SH-SY5Y (cell line): Measurements from ENCODE around the gene CTIF.

Experiments
- GATA2 ChIP-seq: IDR thresholded peaks from 2 replicates; pipeline ENCODE4 v1.6.1; 2011; ENCODE audit warnings: mild to moderate bottlenecking, low read depth, low read length
- GATA3 ChIP-seq: IDR thresholded peaks from 2 replicates; pipeline ENCODE4 v1.6.1; 2011; ENCODE audit warnings: low read depth, mild to moderate bottlenecking, low read length, moderate library complexity

CTIF gene

DNA sequence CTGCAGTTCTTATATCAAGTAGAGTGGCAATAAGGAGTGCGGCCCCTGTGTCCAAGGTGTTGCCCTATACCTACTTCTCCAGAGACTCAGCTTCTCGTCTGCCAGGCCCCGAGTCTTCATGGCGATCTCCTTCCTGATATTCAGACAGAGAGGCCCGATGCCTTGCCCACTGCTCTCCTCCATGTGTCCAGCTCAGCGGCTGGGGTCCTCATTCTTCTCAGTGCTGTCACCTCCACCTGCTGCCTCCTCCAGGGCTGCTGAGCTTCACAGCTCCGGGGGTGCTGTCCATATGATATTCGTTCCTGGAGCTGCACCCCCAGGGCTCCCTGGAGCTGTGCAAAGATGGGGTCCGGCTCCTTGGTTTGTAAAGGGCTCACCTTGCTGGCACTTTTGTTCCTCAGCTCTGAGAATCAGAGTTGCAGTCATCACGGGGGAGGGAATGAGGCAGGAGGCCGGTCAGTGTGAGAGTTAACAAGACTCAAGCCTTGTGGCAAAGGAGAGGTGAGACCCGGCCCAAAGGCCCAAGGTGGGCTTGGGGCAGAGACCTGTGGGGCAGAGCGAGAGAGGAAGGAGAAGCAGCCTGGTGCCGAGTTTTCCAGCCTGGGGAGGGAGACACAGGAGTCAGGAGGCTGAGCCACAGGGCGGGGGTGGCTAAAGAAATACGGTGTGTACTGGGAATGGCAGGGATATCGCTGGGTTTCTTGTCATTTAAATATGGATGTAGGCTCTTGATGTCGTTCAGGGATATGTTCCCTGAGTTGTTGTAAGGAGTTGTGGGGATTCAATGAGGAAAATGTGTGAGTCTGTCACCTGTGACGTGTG lies 120.6 kb downstream of the CTIF start:
- TF ChIP-seq GATA2: no peak
- TF ChIP-seq GATA3: no peak

DNA sequence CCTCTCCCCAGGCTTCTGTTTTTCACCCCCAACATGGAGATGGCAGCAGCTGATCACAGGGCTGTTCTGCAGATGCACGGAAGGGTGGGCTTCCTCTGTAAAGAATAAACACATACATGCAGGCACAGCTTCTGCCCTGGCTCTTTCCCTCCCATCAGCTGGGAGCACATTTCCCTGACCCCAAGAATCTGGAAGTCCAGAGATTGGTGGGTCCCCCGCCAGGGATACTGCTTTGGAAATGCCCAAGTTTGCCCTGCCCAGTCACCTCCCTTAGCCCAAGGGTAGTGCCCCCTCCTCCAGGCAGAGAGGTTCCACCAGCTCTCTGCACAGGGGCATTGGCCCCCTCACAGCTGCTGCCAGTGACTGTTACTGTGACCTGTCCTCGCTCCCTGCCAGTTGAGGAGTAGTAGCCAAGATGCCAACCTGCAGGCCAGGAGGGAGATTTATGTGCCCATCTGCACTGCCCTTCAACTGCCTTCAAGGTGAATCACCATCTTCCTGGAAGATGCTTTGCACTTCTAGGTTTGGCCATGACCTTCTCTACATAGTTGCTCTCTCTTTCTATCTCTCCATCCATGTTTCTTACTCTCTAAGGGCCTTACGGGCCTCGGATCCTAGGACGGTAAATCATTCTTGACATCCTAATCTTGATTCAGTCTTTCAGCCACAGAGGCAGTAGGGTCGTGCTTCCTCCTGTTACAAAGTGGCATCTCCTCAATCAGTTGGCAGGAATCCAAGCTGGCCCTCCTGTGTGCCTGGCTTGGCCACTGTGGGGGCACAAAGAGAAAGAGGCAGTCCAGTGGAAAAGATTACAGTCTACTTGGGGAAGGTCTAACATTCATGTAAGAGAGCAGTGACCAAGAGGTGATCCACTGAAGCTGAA lies 121.8 kb downstream of the CTIF start:
- TF ChIP-seq GATA2 (peak; percentile 93), GATA3 (no peak; the same call in 1 of the 2 replicates)

DNA sequence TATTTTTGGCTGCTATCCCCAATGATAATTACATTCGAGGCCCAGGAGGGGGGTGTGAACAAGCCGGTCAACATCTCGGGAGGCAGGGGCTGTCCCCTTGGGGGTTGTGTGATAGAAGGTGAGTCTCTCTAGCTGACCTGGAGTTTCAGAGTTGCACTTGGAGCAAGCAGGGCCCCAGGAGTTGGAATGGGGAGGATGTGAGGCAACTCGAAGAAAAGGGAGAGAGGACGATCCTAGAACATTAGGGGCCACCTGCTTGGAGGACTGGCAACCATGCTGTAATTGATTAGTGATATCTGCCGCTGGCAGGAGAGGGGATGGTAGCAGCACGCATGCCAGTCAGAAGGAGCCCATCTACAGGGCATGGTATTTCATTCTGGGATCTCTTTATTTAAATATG lies 122.6 kb downstream of the CTIF start:
- TF ChIP-seq GATA2 (no peak), GATA3 (no peak)

DNA sequence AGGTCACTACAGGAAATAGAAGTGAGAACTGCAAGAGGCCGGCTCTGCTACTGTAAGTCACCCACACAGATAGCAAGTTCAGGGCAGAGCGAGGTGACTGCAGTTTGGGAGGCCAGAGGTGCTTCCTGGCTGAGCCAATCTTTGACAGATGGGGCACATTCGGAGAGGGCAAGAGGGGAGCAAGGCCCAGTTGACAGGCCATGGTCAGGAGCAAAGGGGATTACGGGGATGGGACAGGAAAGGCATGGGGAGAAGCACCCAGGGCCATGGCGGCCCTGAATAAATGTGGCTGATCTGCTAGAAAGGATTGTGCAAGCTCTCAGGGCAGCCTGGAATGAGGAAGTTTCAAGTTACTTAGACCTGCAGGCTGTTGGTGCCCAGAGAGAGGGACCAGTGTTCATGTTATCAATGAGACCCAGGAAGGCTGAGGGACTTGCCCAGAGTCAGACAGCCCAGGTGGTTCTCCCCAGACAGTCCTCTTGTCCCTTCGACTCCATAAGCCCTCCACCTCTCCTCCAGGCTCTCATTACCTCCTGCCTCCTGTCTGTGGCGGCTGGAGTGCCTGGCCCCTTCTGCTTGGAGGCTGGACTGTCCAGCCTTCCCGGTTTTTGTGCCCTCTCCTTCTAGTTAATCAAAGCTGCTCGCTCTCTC lies 123.3 kb downstream of the CTIF start:
- no peak for TF ChIP-seq GATA3

DNA sequence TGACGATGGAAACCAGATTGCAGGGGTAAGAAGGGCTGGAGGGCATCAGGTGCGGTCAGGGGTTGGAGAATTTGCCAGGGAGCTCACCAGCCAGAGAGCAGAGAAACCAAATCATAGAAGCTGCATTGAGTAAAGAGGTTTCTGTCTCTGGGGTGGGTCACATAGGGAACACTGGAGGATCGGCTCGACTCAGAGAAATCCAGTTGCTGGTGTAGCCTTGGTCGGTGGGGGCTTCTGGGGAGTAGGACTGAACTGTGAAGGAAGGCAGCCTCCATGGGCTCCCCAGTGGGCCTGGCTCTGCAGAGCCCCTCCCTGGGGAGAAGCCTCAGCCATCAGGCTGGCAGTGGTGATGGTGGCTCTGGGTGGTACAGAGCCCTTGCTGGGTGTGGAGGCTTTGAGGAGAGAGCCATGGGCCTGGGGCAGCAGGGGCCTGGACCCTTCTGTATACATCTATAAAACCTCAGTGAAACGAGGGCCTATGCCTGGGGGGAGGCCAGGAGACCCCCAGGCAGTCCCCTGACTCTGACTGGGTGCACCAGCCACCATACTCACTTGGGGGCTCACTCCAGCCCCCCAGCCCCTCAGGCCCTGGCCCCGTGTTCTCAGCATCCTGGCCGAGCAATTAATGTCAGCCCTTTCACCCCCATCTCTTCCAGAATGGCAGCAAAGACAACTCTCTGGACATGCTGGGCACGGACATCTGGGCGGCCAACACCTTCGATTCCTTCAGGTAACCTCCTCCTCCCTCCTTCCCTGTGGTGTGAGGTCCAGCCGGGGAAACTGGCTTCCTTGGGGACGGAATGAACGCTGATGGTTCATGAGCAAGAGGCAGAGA lies 124.5 kb downstream of the CTIF start:
- no peak for TF ChIP-seq GATA3
- TF ChIP-seq GATA2: no peak

DNA sequence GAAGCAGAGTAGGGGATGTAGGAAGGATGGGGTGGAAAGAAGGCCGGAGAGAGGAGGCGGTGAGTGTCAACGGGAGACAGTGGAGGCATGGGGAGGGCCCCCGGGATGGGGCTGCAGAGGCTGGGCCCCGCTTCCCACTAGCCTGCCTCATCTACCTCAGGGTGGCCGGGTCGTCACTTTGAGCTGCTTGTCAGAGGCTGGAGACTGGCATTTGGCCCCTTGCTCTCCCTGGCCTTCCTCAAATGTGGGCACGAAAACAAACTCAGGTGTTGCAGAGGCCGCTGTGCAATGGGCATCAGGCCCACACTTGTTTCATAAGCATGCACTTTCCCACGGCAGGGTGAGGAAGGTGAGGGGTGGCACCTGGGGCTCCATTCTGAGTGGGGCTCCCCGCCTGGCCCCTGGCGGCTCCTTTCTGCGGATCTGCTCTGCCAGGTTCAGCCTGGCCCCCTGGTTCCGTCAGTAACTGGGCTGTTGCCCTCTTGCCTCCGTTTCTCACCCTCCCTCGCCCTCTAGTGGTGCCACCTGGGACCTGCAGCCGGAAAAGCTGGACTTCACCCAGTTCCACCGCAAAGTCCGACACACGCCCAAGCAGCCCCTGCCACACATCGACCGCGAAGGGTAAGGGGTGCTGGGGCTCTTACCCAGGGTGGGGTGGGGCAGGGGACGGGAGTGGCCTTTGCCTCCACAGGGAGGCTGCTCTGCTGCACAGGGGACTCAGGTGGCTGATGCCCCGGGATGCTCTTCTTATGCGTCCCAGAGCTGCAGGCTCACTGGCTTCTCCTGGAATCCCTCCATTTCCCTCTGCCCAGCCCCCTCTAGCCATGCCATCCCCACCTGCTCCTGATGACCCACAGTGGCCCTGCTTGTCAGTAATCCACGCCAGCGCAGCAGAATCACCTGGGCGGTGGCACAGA lies 125.4 kb downstream of the CTIF start:
- no peak for TF ChIP-seq GATA3
- no peak for TF ChIP-seq GATA2

DNA sequence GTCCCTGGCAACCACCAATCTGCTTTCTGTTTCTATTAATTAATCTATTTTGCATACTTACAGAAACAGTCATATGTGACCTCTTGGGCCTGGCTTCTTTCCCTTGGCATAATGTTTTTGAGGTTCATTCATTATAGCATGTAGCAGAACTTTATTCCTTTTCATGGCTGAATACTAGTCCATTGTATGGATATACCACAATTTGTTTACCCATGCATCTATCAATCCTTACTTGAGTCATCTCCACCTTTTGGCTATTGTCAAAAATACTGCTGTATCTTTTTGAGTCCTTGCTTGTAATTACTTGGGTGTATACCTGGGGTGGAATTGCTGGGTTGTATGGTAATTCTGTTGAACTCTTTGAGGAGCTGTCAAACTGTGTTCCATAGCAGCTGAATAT lies 126.8 kb downstream of the CTIF start:
- no peak for TF ChIP-seq GATA3
- TF ChIP-seq GATA2: no peak

DNA sequence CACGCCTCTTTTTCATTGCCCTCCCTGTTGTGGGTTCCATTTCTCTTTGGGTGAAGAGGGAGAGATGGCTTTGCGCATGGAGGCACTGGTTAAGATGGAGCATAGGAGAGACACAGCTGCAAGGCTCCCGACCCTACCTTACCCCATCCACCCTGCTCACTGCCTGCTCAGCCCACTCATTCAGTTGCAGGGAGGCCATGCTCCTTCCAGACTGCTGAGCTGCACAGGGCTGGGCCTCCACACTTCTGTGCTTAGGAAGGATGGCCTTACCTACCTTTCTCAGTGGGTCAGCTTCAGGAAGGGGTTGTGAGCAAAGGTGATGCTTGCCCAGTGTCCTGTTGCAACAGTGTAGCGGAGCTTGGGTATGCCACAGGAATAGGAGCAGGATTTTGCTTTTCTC lies 127.8 kb downstream of the CTIF start:
- TF ChIP-seq GATA2 (no peak), GATA3 (no peak)

DNA sequence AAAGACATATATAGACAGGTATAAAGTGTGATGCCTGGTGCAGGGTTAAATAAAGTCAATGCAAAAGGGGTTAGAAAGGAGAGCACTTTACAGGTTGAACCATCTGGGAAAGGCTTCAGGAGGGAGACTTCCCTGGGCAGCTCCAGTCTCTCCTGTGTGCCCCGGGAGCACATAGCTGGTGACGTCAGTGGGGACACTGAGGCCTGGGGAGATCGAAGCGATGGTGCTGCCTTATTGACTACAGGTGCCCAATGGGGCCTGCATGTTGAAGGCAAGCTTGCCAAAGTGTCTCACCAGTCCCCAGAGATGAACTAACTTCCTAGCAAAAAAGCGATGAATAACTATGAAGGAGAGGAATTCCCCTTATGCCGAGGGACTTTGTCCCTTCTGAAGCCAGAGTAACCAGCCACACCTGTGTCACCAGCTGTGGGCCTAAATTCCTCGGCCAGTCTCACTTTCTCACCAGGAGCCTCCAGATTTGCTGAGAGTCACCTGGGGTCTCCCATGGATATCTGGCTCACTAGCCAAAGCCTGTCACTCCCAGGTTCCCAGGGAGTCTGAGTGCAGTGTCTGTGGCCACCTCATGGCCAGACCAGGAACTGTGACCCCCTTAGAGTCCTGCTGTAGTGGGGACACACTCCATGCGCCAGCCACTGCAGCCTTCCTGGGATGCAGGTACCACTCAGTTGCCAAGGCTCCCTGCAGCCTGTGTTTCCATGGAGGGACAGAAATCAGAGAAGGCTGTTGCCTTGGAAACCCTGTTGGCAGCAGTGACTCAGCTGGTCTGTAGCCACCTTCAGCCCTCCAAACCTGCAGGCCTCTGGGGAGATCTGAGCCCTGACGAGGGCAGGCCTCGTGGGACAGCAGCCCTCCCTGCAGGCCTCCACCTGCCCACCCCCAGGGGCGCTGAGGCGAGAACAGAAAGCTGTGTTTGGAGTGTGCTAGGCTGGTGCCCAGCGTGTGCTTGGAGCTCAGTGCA lies 128.7 kb downstream of the CTIF start:
- TF ChIP-seq GATA3 (no peak), GATA2 (no peak)

DNA sequence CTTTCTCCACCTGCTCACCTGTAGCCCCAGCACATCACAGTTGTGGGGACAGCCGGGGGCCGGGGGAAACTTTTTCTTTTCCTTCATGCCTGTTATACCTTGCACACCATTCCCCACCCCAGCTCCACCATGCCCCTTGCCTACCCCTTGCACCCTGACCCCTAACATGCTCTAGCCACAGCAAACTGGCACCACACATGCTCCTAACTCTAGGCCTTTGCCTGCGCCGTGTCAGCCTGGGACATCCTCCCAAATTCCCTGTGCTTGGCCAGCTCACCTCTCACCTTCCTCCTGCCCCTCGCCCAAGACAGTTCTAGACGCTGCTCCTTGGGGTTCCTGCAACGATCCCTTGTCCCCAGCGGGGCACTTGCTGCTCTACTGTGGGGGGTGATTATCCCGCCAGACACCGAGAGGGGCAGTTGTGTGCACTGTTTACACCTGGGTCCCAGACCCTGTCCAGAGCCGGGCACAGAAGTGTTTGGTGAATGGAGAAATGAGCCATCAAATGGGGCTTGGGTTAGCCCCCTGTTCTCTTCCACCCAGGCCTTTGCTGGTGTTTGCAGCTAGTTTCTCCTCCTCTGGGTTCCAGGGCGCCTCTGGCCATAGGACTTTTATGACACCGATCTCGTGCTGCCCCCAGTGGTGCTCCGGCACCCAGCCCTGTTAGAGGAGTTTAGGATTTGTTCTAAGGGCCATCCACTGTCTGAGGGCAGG lies 129.8 kb downstream of the CTIF start:
- TF ChIP-seq GATA2 (no peak), GATA3 (no peak)

DNA sequence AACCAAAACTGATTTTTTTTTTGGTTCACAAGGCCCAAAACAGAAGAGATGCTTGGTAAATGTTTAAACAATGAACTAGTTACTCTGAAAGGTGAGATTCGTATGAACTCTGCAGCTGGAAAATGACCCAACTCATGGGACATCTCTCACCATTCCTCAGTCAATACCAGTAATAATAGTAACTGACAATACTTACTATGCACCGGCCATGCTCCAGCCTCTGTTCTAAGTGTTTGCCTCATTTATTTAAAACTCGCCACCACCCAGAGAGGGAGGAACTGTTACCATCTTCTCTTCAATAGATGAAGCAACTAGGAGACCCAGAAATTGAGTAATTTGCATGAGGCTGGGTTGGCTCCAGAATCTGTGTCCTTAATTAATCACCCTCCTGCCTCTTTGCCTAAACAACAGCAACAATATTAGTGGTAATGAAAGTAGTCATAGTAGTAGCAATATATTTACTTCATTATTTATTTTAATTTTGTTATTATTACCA lies 130.4 kb downstream of the CTIF start:
- no peak for TF ChIP-seq GATA2
- TF ChIP-seq GATA3: no peak
